ENCODE data around the gene PANX3. TPM values are rescaled to one million over a fixed set of nuclear protein-coding genes. Genes with fewer than 3 reads are reported as not detected.
A peak's percentile ranks its signal among the peaks of the same experiment; 100 is the strongest.

Gene PANX3
- total RNA-seq, 1 experiment from 2014 or later, result not detected

DNA sequence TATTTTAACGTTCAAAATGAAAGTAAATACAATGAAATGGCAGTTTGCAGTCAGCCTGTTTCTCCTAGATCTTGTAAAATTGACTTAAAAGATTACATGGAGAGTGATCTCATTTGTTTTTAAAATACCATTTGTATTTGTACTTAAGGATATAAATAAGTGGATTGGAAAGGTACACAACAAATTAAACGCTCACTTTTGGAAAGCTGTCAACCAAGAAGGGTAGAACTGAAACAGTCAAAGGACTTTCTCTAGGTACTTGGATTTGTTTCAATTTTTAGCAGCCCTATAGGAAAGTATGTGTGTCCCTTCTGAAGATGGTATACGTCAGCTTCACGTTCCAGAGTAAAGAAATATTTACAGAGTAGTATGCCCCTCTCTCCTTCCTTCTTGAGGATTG is 18.7 kb downstream of the PANX3 start:
- no peaks in the 10 kb centered on the region for H3K9me3 ChIP-seq (replicated peaks)
- H3K4me3 ChIP-seq, result no peak overlapping the region
- H3K36me3 ChIP-seq, result peaks cover 51% of the 10 kb centered on the region
- H3K27ac ChIP-seq, result no peak overlapping the region
- no peak for DNase-seq (ENCODE audit: low read depth in 1 of 2, low spot score in 2 of 2)
- no peaks in the 10 kb centered on the region for H3K27me3 ChIP-seq (replicated peaks)
- no peaks in the 10 kb centered on the region for H3K4me1 ChIP-seq (replicated peaks)

DNA sequence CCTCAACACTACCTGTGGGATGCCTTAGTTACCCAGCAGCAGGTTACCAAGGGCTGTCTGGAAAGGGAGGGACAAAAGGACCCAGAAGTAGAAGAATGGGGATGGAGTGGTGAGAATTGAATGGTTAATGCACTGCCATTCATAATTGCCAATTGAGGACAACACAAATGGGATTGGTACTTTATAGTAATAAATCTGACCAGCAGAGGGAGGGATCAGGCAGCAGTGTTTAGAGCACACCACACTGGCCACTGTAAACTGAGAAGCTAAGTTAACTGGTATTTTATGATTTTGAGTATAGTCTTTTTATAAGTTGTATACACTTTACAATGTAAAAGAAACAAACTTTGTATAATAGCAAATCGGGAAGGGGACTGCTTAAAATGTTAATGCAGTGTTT is 22.1 kb downstream of the PANX3 start:
- peaks cover 35% of the 10 kb centered on the region for H3K36me3 ChIP-seq
- no peak for DNase-seq (ENCODE audit: low read depth in 1 of 2, low spot score in 2 of 2)
- no peak overlapping the region for H3K4me3 ChIP-seq
- no peaks in the 10 kb centered on the region for H3K27me3 ChIP-seq (replicated peaks)
- H3K9me3 ChIP-seq (replicated peaks), result no peaks in the 10 kb centered on the region
- no peaks in the 10 kb centered on the region for H3K4me1 ChIP-seq (replicated peaks)
- no peak overlapping the region for H3K27ac ChIP-seq

DNA sequence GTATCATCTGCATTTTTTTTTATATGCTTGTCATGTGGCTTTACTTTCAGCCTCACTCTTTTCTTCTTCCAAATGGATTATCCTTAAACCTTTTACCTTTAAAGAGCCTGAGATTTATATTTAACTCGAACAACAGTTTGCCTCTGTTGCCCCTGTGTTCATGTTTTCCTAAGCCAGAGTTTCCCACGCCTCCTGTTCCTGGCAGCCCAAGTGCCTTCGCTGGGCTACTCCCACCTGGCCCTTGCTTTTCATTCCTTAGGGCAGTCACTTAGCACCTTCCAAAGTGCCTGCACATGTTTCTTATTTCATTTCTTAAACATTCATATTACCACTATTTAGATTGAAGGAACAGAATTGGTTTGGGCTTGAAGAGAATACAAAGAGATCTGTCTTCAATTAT is 24.7 kb downstream of the PANX3 start:
- Histone ChIP-seq H3K36me3 (peaks cover 23% of the 10 kb centered on the region), H3K27ac (no peak overlapping the region), H3K9me3 (replicated peaks) (no peaks in the 10 kb centered on the region), H3K27me3 (replicated peaks) (no peaks in the 10 kb centered on the region), H3K4me1 (replicated peaks) (no peaks in the 10 kb centered on the region), H3K4me3 (no peak overlapping the region)
- no peak for DNase-seq (ENCODE audit: low read depth in 1 of 2, low spot score in 2 of 2)

DNA sequence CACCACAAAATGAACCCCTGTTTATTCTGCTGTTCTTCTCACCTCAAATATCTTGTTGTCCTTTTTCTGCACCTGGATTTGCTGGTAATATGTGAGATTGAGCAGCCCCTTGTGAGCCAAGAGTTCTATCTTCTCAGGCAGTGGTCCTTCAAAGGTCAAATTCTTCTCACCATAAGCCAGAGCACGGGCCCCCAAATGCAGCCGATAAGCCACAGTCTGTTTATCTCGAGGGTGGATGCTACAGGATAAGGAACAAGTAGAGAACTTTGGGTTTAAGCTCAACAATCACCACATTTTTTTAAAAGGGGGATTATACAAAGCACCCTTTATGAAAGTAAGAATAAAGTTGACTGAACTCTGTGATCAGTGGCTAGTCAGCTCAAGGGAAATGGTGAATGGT is 27.3 kb downstream of the PANX3 start:
- no peak overlapping the region for H3K27ac ChIP-seq
- H3K4me3 ChIP-seq, result no peak overlapping the region
- H3K36me3 ChIP-seq, result peaks cover 8% of the 10 kb centered on the region; the same call in 1 of the 2 replicates
- no peaks in the 10 kb centered on the region for H3K9me3 ChIP-seq (replicated peaks)
- DNase-seq (ENCODE audit: low read depth in 1 of 2, low spot score in 2 of 2), result no peak
- H3K4me1 ChIP-seq (replicated peaks), result no peaks in the 10 kb centered on the region
- H3K27me3 ChIP-seq (replicated peaks), result no peaks in the 10 kb centered on the region

DNA sequence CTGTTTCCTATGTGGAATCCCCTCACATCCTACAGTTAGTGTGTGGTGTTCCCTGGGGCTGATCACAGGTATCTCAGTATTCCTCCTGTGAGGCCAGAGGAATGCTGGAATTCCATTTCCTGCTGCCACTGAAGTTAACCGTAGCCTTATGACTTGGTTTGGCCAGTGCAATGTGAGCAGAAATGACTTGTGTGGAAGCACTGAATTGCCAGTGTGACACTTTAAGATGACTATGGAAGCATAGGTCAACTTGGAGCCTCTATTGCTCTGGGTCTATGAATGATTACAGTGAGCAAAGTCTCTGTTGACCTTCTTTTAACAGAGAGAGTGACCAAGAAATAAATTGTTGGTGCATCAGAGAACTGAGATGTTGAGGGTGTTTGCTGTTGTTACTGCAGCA is 28.0 kb downstream of the PANX3 start:
- DNase-seq (ENCODE audit: low read depth in 1 of 2, low spot score in 2 of 2), result no peak
- H3K9me3 ChIP-seq (replicated peaks), result no peaks in the 10 kb centered on the region
- no peak overlapping the region for H3K4me3 ChIP-seq
- H3K27me3 ChIP-seq (replicated peaks), result no peaks in the 10 kb centered on the region
- no peak overlapping the region for H3K27ac ChIP-seq
- H3K36me3 ChIP-seq, result 0 out of 2 replicates have a peak, but pooled peaks cover under 1% of the 10 kb centered on the region
- H3K4me1 ChIP-seq (replicated peaks), result no peaks in the 10 kb centered on the region

DNA sequence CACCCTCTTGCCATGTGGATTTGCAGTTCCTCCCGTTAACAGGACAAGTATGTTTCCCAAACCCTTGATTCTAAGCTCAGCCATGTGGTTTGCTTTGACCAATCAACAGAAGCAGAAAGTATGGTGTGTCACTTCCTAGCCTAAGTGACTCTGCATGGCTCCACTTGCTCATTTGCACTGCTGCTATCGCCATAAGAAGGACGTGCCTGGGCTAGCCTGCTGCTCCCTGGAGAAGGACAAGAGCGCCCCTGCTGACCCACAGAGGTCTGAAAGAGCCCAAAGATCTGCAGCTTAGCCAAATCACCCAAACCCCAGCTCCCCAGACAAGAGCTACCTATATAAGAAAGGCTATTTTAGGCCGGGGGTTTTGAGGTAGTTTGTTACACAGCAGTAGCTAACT is 29.4 kb downstream of the PANX3 start:
- Histone ChIP-seq H3K36me3 (no peaks in the 10 kb centered on the region), H3K4me1 (replicated peaks) (peaks cover 6% of the 10 kb centered on the region), H3K9me3 (replicated peaks) (no peaks in the 10 kb centered on the region), H3K27me3 (replicated peaks) (no peaks in the 10 kb centered on the region), H3K27ac (no peak overlapping the region), H3K4me3 (no peak overlapping the region)
- no peak for DNase-seq (ENCODE audit: low read depth in 1 of 2, low spot score in 2 of 2)

DNA sequence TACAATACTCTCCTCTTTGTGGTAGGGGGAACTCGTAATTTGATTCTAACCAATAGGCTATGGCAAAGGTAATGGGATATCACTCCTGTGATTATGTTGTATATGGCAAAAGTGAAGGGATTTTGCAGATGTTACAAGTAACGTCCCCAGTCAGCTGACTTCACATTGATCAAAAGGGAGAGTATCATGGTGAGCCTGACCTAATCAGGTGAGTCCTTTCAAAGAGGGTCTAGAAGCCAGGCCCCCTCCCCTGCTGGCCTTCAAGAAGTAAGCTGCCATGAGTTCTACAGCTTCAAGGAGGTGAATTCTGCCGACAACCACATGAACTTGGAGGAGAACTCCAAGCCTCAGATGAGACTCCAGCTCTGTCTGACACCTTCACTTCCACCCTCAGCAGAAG is 31.4 kb downstream of the PANX3 start:
- no peaks in the 10 kb centered on the region for H3K9me3 ChIP-seq (replicated peaks)
- H3K27me3 ChIP-seq (replicated peaks), result no peaks in the 10 kb centered on the region
- no peak overlapping the region for H3K27ac ChIP-seq
- no peaks in the 10 kb centered on the region for H3K36me3 ChIP-seq
- H3K4me3 ChIP-seq, result no peak overlapping the region
- no peak for DNase-seq (ENCODE audit: low read depth in 1 of 2, low spot score in 2 of 2)
- peaks cover 6% of the 10 kb centered on the region for H3K4me1 ChIP-seq (replicated peaks)

DNA sequence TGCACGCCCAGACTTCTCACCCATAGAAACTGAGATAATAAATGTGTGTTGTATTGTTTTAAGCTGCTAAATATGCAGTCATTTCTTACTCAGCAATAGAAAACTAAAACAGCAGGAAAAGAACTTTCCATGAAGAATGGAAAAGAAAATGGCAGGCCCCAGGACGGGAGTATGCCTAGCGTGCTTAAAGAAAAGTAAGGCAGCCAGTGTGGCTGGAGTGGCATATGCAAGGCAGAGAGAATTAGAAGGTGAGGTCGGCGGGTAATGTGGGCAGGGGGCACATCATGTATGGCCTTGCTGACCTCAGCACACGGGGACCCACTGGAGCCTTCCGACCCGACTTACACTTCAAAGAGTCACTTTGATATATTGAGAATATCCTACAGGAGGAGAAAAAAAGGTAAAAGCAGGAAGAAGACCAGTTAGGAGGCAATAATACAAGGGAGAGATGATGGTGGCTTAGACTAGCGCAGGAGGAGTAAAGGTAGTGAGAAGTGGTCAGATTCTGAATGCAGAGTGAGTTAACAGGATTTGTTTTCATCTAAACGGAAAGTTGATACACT is 31.9 kb downstream of the PANX3 start:
- H3K36me3 ChIP-seq, result no peaks in the 10 kb centered on the region
- no peaks in the 10 kb centered on the region for H3K27me3 ChIP-seq (replicated peaks)
- peaks cover 6% of the 10 kb centered on the region for H3K4me1 ChIP-seq (replicated peaks)
- DNase-seq (ENCODE audit: low read depth in 1 of 2, low spot score in 2 of 2), result no peak
- no peak overlapping the region for H3K4me3 ChIP-seq
- H3K27ac ChIP-seq, result no peak overlapping the region
- no peaks in the 10 kb centered on the region for H3K9me3 ChIP-seq (replicated peaks)

DNA sequence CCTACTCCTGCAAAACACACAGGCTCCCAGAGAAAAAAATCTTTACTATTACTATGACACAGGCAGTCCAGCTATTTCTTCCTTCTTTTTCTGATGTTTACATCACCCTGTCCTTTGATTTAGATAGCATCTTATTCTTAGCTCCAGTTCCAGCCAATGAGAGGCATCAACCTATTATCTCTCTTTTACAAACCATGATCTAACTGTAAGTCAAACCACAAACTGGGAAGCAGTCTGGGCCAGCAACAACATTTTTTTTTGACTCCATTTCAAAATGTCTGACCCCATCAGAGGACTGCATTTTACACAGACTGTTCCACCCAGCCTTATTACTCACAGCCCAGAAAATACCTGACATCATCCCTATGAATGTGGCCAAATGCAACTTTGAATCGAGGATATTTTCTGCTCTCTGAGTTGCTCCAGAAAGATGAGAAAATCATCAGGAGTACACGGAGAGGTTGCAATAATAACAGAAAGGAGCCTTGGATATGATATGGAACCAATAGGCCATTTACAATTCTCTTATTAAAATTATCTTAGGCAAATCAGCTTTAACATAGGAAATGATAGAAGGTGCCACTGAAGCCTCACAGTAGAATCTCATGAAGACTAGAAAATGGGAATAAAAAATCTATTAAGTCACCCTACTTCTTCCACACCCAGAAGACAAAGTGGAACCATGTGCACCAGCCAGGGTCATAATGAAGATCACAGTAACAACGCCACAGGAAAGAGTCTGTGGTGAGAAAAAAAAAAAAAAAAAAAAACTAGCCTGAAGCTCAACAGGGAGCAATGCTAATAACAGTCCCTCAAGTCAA is 32.6 kb downstream of the PANX3 start:
- DNase-seq (ENCODE audit: low read depth in 1 of 2, low spot score in 2 of 2), result peak in 1 of 2 experiments; percentile 5
- peaks cover 6% of the 10 kb centered on the region for H3K4me1 ChIP-seq (replicated peaks)
- H3K27me3 ChIP-seq (replicated peaks), result no peaks in the 10 kb centered on the region
- no peak overlapping the region for H3K27ac ChIP-seq
- no peak overlapping the region for H3K4me3 ChIP-seq
- H3K36me3 ChIP-seq, result no peaks in the 10 kb centered on the region
- H3K9me3 ChIP-seq (replicated peaks), result no peaks in the 10 kb centered on the region

DNA sequence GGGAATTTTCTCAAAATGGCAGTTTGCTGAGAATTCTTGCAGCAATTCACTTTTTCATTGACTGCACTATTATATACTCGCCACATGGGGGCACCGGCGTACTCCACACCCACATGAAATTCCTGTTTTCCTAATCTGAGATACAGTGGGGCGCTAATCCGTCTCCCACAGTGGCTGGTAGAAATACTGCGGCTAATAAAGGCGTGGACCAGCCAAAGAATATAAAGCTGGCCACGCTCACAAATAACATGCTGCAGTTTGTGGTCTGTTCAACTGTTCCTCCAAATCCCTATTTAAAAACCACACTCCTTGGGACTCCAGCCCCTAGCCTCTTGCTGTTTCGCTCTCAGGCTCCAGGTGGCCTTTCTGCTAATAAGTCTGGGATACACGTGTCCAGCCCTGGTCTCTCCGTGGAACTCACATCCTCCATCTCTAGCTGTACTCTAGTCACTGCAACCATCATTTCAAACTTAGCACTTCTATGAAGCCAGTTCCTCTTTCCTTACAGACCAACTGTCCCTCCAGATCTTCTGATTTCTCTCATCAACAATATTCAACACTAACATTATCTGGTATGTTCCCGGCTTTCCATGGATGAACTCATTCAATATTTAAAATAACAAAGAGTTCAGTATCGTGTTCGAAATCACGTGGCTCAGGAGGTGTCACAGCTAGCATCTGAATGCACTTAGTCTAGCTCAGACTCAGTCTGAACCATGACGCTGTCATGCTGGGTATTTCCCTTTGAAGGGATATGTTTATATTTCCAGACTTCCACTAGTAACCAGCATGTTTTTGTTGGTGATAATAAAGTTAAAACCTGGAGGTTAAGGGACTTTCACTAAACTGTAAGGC is 33.4 kb downstream of the PANX3 start:
- no peaks in the 10 kb centered on the region for H3K27me3 ChIP-seq (replicated peaks)
- H3K9me3 ChIP-seq (replicated peaks), result no peaks in the 10 kb centered on the region
- H3K27ac ChIP-seq, result no peak overlapping the region
- no peaks in the 10 kb centered on the region for H3K36me3 ChIP-seq
- peak overlapping the region; percentile 16; the same call in 1 of the 2 replicates for H3K4me3 ChIP-seq
- DNase-seq (ENCODE audit: low read depth in 1 of 2, low spot score in 2 of 2), result peak; percentile 47 to 62
- peaks cover 6% of the 10 kb centered on the region for H3K4me1 ChIP-seq (replicated peaks)

DNA sequence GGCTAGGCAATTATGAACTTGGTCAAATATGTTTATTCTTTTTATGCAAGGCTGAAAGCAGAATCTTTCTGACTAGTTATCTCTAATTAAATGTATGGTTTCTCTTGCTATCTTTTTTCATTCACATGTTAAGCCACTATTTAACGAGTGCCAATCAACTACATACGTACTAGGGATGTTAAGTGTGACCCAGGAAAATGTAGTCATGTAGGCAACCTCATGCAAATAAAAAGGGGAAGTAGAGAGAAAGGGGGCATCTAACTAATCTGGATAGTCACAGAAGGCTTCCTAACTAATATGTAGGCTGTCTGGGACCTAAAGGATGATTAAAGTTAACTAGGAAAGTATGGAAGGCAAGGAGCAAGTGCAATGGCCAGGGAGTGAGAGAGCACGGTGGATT is 34.9 kb downstream of the PANX3 start:
- H3K9me3 ChIP-seq (replicated peaks), result no peaks in the 10 kb centered on the region
- no peak for DNase-seq (ENCODE audit: low read depth in 1 of 2, low spot score in 2 of 2)
- peaks cover 6% of the 10 kb centered on the region for H3K4me1 ChIP-seq (replicated peaks)
- H3K4me3 ChIP-seq, result no peak overlapping the region
- no peaks in the 10 kb centered on the region for H3K36me3 ChIP-seq
- H3K27ac ChIP-seq, result no peak overlapping the region
- no peaks in the 10 kb centered on the region for H3K27me3 ChIP-seq (replicated peaks)

DNA sequence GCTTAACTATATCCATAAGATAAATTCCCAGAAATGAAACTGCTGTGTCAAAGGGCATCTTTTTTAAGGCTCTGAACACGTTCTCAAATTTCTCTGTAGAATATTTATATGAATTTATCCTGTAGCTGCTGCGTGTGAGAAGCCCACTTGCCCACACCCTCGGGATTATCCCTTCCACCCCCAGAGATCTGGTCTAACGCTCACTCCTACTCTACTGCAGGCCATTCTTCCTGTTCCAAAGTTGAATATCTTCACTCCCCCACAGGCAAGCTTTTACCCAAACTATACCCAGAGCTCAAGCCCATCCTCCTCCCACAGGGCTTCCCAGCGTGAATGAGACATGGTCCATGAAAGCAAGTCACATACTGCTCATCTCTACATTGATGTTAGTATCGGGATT is 37.4 kb downstream of the PANX3 start:
- no peaks in the 10 kb centered on the region for H3K9me3 ChIP-seq (replicated peaks)
- H3K27me3 ChIP-seq (replicated peaks), result no peaks in the 10 kb centered on the region
- H3K4me3 ChIP-seq, result no peak overlapping the region
- no peak overlapping the region for H3K27ac ChIP-seq
- DNase-seq (ENCODE audit: low read depth in 1 of 2, low spot score in 2 of 2), result no peak
- H3K4me1 ChIP-seq (replicated peaks), result peaks cover 6% of the 10 kb centered on the region
- H3K36me3 ChIP-seq, result no peaks in the 10 kb centered on the region

DNA sequence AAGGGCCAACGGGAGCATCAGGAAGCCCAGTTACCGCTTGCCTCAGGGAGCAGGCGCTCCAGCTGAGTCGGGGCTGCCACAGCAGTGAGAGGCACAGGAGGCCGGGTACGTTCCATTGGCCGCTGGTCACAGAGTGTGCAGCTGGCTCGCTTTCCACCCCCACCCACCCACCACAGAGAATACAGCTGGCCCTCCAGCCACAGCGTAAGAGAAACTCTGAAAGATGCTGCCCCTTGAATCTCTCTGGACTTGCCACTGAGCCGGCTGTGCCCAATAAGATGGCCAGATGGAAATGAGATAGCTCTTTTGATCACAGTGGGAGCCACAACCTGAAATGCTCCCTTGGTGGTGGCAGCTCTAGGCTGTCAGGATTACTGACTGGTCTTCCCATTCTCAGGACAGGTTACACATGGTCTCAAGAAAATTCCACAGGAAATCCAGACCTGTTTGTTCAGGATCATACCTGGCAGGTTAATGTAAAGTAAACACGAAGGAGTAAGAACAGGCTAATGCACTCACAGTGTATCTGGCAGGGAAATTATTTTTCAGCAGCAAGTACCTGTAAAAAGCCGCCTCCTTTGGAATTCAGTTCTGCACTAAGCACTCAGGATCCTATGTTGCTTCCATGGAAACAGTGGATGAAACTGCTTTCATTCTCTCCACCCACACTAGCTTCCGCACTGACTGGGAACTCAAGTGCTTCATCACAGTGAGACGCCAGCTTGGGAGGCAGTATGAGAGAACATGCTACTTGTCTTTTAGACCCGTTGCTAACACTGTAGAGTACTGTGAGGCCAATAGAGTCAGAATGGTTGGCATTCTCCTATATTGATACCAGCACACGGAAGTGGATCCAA is 45.8 kb downstream of the PANX3 start:
- no peaks in the 10 kb centered on the region for H3K36me3 ChIP-seq
- no peaks in the 10 kb centered on the region for H3K27me3 ChIP-seq (replicated peaks)
- DNase-seq (ENCODE audit: low read depth in 1 of 2, low spot score in 2 of 2), result no peak
- no peak overlapping the region for H3K4me3 ChIP-seq
- no peak overlapping the region for H3K27ac ChIP-seq
- H3K9me3 ChIP-seq (replicated peaks), result no peaks in the 10 kb centered on the region
- H3K4me1 ChIP-seq (replicated peaks), result no peaks in the 10 kb centered on the region
